HK-2 (cell line): ENCODE measurements around the gene ALDH1B1.
"Not testable (repeated sequence)": the region's sequence is repeated elsewhere in the genome, so short reads cannot be mapped to it uniquely, and the experiment has no call there.

ENCODE experiments used
- DNase-seq: peaks from one replicate; pipeline ENCODE4 v3.0.0-alpha.2; 2018; ENCODE audit not compliant: unreplicated experiment

The ALDH1B1 gene

DNA sequence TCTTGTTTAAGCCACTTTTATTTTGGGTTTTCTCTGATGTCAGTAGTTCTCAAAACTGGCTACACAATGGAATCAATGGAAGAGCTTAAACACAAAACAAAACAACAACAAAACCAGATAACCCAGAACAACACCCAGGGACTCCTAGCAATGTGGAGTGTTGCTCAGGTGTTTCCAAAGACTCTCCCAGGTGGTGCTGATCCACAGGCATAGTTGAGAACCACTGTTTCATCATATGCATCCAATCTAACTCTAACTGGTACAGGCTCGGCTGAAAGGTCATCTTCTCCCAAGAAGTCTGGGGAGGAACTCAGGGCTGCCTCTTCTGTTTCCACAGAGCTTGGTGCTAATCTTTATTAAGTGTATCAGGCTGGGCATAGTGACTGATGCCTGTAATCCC lies 5.4 kb upstream of the ALDH1B1 start:
- DNase-seq: no peak

DNA sequence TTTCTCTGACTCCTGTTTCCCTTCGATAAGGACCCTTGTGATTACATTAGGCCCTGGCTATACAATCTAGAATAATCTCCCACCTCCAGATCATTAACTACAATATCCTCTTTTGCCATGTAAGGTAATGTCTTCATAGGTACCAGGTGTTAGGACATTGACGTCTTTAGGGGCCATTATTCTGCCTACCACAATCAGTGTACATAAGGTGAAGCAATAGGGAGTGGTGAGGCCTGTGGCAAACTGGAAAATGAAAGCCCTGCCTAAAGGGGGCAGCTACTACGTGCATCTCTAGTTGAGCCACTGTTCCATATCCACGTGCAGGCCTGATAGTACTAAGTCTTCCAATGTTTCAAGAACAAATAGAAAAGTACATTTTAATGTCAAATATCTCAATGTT lies 4.8 kb upstream of the ALDH1B1 start:
- no peak for DNase-seq

DNA sequence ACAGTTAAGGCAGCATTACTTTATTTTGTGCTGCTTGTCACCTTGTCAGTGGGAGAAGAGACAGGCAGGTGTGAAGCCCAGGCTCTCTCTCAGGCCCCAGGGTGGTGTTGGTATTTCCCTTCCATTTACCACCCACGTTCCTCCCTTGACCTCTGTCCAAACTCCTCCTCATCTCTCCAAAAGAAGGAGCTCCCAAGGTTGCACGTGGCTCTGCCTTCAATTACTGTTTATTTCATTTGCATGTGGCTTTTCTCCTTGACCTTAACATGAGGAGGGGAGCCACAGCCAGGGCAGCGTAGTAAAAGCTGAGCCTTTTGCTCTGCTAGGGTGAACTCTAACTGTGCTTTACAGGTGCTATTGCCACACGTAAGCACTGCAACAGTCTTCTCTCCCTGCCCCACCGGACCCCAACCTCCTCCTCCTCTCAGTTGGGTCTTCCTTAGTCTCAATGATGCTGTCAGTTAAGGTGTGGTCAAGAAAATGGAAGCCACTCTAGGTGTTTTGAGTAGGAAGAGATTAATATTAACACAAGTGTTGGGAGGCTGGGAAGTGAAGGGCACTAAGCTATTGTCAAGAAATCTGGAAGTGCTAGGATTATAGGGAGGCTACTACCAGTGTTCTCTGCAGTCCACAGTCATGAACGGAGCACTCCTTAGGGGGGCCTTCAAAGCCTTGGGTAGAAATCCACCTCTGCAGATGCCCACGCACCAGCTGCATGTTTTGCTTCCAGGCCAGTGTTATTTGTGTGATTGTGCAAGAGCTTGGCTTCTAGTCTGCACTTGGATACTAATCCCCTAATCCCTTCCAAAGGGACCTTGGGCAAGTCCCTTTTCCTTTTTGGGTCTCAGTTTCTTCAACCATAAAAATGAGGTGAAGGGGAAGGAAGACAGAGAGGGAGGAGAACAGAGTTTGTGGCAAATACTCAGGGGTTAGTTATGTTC lies 3.9 kb upstream of the ALDH1B1 start:
- DNase-seq: no peak

DNA sequence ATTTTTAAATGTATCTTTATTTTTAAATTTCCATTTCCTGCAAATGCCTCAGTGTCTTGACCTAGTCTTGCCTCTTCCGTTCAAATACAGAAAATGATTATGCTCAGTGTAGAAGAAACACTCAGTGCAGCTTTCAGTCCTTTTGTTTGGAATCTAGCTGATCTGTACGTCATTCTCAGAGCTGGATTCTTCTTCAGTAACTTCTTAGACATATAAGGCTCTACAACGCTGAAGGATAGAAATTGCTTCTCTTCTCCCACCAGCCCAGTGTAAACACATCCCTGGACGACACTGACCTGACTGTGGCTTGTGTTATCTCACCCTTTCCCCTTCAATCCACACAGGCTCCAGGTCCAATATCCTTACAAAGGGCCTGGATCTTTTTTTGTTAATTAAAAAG lies 3.2 kb upstream of the ALDH1B1 start:
- DNase-seq: no peak

DNA sequence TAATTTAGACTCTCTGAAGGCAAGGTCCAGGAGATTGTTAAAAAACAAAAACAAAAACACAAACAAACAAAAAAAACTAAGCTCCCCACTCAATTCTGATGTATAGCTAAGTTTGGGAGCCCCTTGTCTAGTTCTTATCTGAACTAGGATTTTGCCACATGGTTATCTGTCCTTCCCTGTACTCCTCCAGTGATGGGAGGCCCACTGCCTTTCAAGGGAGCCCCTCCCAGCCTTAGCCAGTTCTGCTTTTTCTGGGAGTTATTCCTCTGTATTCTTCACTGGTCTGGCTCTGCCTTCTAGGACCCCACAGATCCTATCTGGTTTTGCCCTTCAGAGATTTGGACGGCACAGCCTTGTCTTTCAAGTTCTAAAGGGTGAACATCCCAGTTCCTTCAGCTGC lies 2.1 kb upstream of the ALDH1B1 start:
- no peak for DNase-seq

DNA sequence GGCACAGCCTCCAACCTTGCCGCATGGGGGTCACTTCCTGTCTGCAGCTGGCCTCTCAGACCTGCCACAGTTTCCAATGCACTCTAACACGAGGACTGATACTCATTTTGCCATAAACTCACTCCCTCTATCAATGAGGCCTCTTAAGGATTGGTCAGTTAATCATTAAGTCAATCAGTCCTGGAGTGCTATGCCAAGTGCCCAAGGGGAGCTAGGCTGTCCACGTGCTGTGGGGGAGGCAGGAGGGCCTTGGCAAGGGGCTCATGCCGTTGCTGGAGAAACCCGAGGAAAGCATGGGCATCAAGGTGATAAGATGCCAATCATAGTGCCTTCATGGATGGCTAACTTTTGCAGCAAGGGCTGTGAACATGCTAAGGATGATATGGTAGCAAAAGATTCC lies 1.7 kb upstream of the ALDH1B1 start:
- DNase-seq: no peak

DNA sequence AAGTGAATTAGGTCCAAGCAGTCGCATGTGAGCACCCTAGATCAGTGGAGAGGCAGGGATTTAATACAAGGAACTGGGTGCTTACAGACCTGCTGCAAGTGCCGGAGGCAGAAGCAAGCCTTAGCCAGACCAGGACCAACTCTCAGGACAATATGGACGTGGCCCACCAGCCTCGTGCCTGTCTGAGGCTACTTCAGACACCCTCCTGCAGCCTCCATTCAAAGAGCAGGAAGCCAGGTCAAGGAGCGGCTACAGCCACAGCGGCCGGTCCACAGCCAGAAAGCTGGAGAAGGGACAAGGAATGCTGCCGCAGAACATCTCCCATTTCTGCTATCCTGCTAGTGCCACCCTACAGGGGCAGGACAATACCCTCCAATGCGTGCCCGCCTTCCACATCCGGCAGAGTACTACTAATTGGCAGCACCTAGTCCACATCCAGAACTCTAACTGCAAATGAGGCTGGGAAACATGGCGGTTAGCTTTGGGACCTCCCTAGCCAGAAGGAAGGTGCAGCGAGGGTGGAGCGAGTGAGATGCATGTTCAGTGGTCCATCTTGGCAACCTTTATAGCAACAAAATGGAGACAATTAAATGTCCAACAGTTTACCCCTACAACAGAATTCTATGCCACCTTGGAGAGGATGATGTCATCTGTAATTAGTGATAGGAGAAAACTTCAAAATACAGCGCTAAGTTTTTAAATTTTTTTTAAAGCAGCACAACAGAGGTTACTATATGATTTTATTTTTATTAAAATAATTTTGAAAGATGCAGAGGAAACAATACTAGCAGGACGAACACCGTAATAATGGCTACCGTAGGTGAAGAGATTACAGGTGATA lies 1.0 kb upstream of the ALDH1B1 start:
- DNase-seq: no peak

DNA sequence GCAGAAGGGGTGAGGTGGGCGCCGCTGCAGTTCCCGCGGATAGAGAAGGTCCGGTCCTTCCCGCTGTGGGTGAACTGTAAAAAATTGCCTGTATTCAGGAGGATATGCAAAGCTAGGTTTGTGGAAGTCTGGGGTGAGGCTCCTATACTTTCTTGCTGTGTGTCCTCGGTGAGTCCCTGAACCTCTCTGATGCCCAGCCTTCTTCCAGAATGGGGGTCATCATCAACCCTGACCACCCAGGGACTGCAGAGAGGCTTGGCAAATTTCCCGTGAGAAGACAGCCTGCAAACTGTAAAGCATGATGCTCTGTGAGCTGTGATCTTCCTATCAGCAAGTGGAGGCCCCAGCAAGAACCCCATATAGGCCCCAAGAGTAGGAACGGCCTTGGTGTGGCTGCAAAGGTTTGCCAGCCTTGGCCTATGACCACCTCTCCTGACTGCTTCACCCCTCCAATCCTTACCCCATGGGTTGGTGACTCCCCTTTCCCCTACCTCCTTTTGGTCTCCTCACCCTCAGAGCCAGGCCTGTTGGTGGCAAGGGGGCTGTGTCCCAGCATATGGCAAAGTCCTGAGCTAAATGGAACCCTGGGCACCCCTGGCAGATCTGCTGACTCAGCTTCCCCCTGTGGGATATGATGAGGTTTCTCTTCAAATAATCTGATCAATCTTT lies 760 bp downstream of the ALDH1B1 start:
- DNase-seq: no peak

DNA sequence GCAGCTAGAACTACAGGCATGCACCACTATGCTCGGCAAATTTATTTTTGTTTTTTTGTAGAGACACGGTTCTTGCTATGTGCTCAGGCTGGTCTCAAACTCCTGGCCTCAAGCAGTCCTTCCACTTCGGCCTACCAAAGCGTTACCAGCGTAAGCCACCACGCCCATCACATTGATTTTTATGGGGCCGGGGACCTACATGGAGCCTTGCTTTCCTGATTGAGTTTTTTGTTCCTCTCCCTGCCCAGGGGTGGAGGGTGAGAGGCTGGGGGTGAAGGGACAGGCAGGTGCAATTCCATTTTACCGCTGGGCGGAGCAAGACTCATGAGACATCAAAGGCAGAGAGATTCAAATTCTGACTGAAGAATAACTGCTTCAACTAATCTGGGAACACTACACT lies 1.9 kb downstream of the ALDH1B1 start:
- DNase-seq: no peak

DNA sequence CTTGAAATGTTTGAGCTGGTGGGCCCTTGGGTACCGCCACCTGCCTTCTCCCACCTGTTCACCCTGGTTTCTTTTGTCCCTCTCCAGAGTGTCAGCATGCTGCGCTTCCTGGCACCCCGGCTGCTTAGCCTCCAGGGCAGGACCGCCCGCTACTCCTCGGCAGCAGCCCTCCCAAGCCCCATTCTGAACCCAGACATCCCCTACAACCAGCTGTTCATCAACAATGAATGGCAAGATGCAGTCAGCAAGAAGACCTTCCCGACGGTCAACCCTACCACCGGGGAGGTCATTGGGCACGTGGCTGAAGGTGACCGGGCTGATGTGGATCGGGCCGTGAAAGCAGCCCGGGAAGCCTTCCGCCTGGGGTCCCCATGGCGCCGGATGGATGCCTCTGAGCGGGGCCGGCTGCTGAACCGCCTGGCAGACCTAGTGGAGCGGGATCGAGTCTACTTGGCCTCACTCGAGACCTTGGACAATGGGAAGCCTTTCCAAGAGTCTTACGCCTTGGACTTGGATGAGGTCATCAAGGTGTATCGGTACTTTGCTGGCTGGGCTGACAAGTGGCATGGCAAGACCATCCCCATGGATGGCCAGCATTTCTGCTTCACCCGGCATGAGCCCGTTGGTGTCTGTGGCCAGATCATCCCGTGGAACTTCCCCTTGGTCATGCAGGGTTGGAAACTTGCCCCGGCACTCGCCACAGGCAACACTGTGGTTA lies 3.3 kb downstream of the ALDH1B1 start:
- DNase-seq: no peak

DNA sequence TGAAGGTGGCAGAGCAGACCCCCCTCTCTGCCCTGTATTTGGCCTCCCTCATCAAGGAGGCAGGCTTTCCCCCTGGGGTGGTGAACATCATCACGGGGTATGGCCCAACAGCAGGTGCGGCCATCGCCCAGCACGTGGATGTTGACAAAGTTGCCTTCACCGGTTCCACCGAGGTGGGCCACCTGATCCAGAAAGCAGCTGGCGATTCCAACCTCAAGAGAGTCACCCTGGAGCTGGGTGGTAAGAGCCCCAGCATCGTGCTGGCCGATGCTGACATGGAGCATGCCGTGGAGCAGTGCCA lies 3.8 kb downstream of the ALDH1B1 start:
- DNase-seq: no peak

DNA sequence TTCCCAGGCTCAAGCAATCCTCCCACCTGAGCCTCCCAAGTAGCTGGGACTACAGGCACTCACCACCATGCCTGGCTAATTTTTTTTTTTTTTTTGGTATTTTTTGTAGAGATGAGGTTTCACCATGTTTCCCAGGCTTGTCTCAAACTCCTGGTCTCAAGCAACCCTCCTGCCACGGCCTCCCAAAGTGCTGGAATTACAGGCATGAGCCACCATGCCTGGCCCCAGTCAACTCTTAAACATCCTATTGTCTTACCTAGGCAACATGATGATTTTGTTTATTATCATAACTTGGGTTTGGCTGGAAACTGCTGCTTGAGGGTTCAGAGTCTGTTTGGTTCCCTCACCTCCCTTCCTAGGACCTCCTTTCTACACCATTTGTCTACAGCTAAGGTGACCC lies 6.7 kb downstream of the ALDH1B1 start:
- not testable (repeated sequence) for DNase-seq

DNA sequence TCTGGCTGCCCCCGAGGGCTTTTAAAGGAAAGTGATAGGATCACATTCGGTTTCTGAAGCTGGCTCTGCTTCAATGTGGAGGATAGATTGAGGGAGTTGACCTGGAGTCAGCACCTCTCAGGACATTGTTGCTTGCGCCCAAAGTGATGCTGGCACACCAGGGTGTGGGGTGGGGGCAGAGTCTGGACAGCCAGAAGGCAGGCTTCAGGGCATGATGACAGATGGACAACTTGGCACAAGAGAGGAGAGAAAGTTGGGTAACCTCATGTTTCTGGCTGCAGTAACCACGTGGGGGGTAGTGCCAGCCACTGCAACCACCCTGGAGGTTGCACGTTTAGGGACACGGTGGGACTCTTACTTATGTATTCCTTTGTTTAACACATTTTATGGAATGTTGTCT lies 9.5 kb downstream of the ALDH1B1 start:
- no peak for DNase-seq

DNA sequence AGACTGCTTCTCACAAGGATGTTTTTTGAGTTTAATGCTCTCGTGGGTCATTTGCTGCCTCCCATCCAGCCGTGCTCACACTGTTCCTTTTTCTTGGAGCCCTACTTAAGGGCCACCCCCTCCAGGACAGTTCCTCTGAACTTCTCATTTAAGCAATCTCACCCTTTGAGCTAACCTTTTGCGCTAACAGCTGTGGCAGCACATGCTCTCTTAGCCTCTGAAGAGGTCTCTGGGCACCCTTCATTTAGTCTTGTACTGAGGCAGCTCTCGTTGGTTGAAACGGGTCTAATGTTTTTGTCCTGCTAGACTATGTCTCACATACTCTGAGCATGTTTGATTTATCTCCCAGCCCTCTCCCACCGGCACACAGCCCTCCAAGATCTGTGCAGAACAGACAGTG lies 11.8 kb downstream of the ALDH1B1 start:
- DNase-seq: no peak

DNA sequence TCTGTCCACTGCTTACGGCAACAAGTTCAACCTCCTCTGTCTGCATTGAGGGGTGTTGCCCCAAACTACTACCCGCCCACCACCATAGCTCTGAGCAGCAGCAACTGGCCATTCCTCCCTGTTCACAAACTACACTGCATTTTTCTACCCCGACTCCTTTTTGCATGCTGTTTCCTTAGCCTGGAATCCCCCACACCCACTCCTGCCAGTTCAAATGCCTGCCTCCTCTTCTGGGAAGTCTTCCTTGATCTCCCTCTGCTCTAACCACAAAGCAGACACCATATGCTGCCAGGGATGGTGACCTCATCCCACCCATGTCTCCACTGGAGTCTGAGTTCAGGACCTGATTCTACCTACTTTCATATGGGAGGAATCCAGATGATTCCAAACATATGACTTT lies 13.3 kb downstream of the ALDH1B1 start:
- DNase-seq: no peak

DNA sequence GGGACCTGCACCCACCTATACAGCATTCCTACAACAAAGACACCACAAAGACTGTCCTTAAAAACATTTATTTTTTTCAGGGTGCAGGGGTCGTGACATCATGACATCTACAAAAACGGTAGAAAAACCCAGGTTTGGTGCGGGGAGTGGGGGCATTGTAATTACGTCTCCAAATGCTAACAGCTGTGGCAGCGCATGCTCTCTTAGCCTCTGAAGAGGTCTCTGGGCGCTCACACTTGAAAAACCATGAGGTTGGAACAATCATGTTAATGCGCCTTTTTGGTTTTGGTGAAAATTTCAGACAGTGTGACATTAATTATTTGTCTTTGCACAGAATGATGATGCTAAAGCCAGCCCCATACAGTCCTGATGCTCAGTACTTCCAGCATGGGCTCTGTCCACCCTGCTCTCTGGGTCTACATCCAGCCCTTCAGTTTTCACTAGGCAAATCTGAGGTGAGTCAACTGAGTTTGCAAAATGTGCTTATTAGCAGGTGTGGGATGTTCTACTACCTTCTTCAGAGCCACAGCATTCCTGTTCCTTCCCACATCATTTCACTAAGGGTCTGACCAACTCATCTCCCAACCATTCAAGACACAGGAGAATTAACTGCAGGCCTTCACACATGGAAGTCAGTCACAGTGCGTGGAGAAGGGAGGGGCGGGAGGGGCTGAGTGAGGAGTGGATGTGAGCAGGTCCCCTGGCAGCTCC lies 14.1 kb downstream of the ALDH1B1 start:
- no peak for DNase-seq

DNA sequence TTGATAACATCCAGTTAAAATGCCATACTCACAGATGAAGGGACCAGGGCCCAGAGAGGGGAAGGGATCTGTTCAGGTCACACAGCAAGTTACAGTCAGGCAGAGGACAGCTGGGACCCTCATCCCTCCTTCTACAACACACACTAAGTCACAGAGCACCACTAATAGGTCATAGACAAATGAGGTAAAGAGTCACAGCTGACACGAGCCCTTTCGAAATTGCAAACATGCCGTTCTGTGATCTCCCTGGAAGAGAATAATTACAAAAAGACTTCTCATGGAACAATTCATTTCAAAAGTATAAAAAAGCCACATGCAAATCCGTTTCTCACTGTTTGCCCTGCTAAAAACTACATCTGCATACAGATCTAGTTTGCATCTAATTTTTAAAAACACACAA lies 16.2 kb downstream of the ALDH1B1 start:
- no peak for DNase-seq

DNA sequence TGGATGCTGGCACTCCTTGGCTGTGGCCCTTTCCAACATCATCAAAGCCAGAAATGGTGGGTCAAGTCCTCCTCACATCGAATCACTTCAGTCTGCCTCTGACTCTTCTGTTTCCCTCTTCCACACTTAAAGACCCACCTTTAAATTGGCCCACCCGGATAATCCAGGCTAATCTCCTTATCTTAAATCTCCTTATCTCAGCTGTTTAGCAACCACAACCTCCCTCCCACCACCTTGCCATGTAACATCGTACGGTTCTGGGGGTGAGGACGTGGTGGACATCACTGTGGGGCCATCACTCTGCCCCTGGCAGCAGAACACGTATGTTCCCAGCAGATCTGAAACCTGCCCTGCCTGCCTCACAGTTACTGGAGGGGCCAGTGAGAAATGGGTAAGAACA lies 20.2 kb downstream of the ALDH1B1 start:
- no peak for DNase-seq

DNA sequence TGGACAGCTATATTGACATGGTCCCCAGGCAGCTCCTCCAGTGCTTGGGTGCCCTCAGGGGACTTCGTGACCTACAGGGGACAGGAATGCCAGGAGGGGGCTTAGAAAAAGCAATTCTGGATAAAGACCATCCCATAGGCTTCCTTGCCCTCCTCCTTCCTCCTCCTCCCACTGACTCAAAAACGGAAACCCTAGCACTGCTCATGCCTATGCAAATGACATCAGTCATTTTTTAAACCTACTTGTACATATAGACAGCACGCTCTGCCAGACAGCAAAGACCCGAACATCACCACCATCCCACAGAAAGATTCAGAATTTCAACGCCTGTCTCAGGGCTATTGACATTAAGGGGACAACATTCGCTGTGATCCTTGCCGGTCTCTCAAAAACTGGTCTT lies 20.8 kb downstream of the ALDH1B1 start:
- DNase-seq: no peak

DNA sequence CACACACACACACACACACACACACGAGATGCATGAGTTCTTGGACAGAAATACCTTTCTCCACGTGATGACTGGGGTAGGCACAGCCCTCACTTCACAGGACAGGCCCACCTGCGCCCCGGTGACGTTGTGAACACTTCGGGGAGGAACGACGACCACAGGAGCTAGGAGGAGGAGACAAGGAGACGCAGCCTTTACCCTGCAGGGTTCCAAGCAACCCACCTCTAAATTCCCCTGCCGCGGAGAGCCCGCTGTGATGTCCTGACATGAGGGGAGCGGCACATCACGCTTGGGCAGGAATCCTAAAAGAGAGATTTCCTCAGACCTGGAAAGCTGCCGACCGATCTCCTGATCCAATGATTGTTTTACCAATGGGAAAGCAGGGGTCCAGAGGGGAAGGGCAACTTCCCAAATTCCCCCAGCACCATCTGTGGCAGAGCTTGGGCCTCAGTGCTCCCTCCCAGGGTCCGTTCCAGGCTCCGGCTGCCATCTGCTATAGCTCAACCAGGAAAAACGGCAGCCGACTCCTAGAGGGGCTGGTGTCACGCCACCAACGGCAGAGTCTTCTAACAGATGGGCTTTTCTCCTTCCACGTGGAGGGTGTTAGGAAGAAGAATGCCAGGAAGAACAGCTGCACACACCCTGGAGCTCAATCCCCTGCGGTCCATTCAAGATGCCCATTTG lies 21.7 kb downstream of the ALDH1B1 start:
- DNase-seq: no peak

DNA sequence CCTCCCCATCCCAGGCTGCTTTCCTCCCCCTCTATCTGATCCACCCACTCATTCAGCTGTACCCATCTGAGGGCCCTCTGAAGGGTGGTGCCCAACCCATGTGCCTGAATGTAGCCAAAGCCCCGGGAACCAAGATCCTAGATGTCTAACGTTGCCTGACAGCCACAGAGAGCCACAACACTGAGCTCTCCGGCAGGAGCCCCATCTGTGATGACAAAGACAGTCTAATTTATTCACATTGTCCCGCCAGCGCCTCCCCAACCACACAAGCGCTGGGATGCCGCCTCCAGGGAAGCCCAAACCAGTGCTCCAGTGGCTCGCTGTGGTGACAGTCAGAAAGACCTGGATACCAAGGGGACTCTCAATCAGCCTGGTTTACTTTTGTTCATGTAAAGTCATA lies 23.4 kb downstream of the ALDH1B1 start:
- DNase-seq: no peak
